GM21423 (cell line): ENCODE measurements around the gene PCDHGA1.
A peak's percentile ranks its signal among the peaks of the same experiment; 100 is the strongest.

Experiments used
- ATAC-seq: cut with Tn5 transposase; IDR thresholded peaks from one replicate; pipeline ENCODE4 v1.9.1; 2021; ENCODE audit warnings: mild to moderate bottlenecking, moderate library complexity; ENCODE audit not compliant: unreplicated experiment

Gene PCDHGA1

DNA sequence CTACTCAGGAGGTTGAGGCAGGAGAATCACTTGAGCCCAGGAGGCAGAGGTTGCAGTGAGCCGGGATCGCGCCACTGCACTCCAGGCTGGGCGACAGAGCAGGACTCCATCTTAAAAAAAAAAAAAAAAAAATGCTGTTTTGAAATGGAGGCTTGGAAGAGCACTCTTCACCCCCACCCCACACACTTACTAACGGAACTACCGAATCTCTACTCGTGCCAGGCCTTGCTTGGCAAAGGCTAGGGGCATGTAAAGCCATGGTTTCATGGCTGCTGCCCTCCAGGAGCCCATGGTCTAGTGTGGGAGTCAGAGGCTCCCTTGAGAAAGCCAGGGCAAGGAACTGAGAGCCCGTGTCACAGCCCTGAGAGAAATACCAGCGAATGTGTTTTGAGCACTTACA lies 179.8 kb downstream of the PCDHGA1 start:
- no peak for ATAC-seq

DNA sequence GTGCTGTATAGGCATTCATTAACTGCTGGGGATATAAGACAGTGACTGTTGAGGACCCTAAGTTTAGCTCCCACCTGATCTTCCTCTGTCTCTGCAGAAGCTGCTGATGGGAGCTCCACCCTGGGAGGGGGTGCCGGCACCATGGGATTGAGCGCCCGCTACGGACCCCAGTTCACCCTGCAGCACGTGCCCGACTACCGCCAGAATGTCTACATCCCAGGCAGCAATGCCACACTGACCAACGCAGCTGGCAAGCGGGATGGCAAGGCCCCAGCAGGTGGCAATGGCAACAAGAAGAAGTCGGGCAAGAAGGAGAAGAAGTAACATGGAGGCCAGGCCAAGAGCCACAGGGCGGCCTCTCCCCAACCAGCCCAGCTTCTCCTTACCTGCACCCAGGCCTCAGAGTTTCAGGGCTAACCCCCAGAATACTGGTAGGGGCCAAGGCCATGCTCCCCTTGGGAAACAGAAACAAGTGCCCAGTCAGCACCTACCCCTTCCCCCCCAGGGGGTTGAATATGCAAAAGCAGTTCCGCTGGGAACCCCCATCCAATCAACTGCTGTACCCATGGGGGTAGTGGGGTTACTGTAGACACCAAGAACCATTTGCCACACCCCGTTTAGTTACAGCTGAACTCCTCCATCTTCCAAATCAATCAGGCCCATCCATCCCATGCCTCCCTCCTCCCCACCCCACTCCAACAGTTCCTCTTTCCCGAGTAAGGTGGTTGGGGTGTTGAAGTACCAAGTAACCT lies 180.7 kb downstream of the PCDHGA1 start:
- no peak for ATAC-seq

DNA sequence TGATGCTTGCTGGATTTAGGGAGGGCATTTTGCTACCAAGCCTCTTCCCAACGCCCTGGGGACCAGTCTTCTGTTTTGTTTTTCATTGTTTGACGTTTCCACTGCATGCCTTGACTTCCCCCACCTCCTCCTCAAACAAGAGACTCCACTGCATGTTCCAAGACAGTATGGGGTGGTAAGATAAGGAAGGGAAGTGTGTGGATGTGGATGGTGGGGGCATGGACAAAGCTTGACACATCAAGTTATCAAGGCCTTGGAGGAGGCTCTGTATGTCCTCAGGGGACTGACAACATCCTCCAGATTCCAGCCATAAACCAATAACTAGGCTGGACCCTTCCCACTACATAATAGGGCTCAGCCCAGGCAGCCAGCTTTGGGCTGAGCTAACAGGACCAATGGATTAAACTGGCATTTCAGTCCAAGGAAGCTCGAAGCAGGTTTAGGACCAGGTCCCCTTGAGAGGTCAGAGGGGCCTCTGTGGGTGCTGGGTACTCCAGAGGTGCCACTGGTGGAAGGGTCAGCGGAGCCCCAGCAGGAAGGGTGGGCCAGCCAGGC lies 181.5 kb downstream of the PCDHGA1 start:
- ATAC-seq = no peak

DNA sequence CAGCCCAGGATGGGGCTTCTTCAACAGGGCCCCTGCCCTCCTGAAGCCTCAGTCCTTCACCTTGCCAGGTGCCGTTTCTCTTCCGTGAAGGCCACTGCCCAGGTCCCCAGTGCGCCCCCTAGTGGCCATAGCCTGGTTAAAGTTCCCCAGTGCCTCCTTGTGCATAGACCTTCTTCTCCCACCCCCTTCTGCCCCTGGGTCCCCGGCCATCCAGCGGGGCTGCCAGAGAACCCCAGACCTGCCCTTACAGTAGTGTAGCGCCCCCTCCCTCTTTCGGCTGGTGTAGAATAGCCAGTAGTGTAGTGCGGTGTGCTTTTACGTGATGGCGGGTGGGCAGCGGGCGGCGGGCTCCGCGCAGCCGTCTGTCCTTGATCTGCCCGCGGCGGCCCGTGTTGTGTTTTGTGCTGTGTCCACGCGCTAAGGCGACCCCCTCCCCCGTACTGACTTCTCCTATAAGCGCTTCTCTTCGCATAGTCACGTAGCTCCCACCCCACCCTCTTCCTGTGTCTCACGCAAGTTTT lies 182.1 kb downstream of the PCDHGA1 start:
- ATAC-seq = peak; percentile 22

DNA sequence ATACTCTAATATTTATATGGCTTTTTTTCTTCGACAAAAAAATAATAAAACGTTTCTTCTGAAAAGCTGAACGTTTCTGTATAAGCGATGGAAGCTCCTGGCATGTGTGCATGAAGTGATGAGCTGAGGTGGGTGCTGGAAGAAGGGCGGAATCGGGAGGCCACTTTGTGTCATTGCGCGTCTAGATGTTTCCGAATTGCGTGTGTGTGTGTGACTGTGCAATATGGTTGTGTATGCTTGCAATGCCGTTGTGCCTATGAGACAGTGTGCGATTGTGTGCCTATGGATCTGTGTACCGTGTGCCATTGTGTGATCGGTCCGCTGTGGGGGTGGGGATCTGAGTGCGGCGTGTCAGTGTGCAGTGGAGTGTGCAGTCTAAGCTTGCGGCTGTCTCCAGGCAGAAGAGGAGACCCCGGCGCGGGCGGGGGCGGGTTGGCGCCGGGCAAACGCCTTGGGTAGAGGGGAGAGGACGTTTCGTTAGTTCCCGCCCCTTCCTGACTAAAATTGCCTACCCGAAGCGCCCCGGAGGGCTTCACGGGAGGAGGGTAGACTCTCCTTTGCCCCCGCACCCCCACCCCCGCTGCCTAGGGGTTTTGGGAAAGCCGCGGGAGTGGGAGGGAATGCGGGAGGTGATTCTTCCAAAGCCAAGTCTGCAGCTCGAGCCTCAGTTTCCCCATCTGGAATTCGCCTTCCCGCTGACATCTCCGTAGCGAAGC lies 182.8 kb downstream of the PCDHGA1 start:
- ATAC-seq = no peak

DNA sequence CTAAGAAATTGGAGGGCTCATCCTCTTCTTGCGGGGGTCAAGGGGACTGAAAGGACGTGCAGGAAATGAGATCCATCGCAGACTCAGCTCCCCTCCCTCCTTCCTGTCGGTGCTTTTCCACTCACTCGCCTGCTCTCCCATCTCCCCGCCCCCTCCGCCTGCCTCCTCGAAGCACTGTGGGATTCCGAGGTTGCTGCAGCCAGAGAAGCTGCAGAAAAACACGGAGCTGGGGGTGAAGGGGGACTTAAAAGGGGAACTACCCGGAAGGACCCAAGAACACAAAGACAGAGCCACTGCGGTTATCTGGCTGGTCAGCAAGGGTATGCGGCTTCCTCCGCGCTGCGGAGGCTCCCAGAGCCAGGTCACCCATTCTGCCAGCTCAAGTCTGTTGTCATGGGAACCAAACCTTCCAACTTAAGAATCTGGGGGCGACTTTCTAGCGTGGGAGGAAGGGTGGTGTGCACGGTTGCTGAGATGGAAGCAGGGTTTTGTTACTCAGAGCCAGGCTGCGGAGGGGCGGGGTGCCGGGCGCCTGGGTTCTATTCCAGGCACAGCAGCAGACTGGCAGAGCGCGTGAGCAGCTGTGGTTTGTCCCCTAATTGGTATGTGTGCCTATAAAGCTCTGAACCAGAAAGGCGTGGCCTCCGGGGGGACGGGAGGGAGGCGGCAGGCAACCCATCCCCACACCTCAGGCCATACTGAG lies 183.5 kb downstream of the PCDHGA1 start:
- peak; percentile 30 for ATAC-seq

DNA sequence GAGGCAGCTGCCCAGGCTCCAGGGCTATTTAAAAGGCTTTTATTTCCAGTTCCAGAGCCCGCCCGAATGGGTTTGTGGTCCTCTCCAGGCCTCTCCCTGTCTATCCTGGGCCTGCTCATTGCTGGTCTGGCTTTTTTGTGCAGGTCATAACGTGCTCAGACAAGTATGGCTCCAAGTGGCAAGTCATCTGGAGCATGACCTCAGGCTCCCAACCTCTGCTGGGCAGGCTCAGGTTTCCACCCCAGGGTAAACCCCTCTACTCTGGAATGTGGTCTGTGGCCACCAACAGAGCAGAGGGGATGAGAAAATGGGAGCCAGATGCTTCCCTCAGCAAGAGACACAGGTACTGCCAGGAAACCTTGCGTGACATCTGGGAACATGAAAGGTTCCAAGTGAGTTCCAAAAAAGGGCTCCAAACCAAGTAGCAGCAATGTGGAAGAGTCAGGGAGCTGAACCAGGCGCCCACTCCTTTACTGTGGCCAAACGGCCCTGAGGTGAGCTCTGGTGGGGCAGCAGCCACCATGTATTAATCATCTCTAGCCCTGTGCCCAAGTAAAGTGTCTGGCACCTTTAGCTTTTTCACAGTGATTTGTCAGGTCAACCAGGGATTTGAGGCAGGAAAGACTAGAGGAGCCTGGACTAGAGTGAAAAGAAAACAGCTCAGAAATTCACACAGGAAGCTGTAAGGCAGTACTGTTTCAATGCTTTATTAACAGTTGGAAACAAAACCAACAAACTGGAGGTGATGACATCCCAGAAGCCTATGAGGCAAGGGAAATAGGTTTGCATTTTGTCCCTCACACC lies 184.2 kb downstream of the PCDHGA1 start:
- ATAC-seq = peak; percentile 13

DNA sequence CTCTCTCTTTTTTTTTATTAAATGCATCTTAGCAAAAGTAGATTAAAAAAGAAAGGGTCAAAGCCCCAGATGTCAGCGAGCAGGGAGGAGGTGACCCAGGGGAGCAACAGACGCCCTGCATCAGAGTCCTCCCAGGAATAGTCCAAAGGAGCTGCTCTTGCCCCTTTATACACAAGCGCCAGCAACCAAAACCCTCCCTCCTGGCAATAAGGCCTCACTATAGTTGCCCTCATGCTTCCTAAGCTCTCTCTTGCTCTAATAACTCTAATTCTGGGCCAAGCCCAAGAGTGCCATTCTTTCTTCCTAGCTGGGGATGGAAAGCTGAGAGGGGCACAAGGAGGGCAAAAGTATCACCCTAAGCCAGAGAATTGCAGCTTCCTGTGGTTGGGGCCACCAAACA lies 184.8 kb downstream of the PCDHGA1 start:
- ATAC-seq = no peak

DNA sequence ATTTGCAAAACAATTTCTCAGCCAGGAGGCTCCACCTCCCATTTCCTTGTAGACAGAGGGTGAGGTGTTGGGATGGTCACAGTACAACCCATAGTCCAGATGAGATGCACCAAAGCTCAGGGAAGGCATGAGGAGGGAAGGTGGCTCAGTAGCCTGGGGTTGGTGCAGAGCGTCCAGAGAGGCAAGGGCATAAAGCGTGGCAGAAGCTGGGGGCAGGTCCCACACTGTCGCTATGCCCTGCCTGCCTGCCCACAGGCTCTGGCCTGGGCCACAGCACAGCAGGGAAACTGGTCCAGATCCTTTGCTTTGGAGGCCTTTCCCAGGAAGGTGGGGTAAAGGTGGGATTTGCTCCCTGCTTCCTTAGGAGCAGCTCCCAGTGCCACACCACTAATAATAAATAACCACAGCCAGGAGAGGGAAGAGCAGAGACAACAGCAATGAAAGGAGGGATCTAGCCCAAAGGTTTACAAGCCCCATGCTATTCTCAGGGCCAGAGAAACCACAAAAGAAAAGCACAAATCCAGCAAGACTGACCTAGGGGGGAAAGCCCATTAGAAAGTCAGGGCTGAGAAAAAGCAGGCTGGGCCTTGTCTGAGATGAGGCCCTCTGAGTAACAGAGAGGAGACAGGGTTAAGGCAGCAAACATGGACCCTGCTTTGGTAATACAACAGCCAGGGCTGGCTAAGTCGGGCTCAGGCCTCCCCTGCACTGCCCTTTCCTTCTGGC lies 185.8 kb downstream of the PCDHGA1 start:
- no peak for ATAC-seq

DNA sequence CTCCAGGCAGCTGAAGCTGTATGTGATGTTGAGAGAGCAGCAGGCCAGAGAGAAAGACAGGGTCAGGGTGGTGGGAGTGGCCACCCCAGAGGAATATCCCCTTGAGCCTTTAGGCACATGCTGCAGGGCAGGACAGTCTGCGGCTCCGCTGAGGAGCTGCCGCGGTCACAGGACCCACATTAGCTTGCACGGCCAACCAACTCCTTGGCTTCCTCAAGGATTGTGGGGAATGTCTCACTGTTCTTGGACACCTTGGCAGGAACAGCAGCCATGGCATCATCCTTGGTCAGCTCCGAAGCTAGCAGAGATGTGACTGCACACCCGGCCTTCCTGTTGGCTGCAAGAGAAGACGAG lies 186.3 kb downstream of the PCDHGA1 start:
- ATAC-seq = no peak

DNA sequence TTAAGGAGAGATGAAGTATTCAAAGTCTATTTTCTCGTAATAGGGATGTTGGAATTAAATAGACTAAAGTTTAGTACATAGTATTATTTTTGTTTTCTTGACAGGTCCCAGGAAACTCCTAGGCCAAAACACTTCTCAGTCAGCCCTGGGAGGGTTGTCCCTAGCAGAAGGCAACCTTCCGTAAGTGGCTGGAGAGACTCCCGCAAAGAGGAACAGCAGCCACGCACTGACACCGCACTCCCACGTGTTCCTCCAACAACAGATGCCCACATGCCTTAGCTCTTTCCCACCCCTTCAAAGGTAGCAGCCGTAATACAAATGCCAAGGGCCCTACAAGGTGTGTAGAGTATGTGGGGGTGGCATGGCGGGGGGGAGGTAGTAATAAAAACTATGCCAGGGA lies 187.0 kb downstream of the PCDHGA1 start:
- ATAC-seq = no peak

DNA sequence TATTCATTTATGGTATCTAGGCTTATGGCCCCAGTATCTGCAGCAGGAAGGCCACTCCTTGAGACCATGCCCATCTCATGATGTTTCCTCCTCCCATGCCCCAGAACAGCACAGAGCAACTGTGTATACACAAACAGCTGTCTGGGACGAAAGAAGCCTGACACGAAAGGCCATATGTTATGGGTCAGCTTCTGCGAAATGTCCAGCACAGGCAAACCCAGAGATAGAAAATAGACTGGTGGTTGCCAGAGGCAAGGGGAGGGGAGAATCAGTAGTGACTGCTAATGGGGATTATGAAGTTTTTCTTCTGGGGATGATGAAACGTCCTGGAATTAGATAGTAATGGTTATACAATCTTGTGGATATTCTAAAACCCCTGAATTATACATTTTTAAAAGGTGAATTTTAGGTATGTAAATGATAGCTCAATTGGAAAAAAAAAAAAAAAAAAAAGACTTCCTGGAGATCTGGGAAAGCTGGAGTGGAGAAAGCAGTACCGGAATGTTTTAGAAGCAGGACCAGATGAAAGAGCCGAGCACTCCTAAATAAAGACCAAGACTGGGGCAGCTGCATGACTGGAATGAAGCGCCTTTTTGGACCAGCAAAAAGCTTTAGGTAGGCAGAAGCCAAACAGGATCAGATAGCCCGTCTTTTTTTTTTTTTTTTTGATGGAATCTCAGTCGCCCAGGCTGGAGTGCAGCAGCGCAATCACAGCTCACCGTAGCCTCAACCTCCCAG lies 187.7 kb downstream of the PCDHGA1 start:
- no peak for ATAC-seq

DNA sequence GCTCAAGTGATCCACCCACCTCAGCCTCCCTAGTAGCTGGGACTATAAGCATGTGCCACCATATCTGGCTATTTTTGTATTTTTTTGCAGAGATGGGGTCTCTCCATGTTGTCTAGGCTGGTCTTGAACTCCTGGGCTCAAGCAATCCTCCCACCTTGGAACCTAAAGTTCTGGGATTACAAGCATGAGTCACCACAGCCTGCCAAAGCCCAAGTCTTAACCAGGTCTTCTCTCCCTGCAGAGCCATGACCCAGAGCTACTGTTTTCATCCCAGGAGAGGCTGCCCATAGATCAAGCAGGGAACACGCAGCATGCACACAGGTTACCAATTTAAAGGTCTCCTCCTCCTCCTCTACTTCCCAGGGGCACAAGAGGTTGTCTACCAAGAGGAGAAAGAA lies 188.3 kb downstream of the PCDHGA1 start:
- ATAC-seq = no peak

DNA sequence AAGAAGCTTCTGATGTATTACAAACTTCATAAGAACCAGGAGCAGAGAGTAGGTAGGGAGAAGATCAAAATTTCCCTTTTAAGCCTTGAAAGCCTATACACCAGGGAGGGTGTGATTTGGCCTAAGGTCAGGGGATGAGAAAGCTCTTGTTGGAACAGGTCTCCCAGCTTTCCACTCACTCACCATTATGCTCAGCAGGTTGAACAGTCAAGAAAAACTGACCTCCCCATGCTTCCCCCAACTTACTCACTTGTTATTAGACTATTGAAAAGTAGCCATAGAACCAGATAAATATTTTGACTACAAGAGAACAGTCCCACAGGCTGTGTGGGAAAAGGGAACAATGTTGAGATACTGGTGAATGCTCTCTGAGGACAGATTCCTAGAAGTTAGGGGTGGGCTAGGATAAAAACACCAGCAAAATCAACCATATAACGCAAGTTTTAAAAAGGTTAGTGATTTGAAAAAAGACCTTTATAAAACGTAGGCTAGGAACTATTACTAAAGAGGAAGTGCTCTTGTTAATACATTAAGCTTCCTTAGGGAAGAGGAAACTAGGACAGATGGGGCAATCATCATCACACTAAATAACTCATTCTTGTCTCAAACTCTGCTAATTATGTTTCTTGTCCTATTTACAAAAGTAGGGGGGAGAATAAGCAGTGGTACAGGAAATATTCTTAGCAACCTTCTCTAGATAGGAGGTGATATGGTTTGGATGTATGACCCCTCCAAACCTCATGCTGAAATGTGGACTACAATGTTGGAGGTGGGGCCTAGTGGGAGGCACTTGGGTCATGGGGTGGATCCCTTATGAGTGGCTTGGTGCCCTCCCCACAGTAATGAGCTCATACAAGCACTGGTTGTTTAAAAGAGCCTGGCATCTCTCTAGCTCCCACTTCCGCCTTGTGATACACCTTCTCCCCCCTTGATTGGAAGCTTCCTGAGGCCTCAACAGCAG lies 189.6 kb downstream of the PCDHGA1 start:
- ATAC-seq = no peak

DNA sequence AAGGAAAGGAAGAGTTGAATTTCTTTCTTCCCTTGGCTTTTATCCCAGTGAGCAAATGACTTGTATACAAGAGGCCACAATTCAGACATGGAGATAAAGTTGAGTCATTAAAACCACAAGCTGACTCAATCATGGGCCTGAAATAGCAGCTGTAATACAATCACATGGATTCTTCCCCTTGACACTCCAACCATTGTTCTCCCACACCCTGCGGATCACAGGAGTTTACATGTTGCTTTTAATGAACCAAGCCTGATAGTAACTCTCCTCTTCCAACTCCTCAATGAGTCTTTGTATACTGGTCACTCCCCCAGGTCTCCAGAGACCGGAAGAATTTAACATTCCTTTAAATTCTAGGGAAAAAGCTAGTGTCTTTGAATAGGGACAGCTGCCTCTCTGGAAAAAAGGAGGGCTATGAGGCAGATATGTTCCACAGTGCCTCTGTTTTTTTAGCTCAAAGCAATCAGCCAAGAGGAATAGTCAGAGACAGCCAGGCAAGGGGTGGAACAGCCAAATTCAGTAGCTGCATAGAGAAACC lies 191.0 kb downstream of the PCDHGA1 start:
- ATAC-seq = no peak

DNA sequence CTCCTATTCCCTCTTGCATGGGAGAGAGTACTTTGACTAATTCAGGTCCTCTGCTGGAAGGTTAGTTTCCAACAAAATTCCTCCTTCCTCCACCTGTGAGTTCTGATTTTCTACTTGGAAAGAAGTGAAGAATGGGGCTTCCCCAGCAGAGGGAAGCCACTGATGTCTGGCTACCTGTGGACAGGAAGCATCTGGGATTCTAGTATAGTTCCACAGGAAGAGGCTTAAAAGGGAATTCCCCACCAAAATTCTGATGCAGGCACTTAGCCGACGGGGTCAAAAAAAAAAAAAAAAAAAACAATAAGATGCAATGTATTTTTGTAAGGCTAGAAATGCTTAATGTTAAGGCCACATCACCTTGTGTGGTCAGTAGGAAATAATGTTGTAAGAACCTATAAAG lies 192.0 kb downstream of the PCDHGA1 start:
- ATAC-seq = no peak

DNA sequence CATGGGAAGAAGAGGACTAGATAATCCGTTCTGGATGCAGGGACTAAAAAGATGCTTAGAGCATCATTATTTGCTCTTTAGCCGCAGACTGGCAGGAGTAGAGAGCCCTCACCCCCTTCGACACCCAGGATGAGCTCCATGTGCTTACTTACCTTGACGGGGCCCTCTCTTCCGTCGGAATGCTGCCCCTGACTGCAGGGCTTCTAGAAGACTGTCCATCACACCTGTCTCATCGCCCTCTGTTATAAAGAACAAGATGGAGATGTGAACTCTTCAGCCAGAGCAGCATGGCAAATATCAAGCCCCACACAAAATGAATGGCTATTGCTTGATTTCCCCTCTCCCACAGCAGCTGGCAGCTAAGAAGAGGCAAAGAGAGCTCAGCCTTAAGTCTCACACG lies 193.7 kb downstream of the PCDHGA1 start:
- no peak for ATAC-seq
